ENCODE data around the gene ULBP3. TPM values are rescaled to one million over a fixed set of nuclear protein-coding genes. Genes with fewer than 3 reads are reported as not detected.
A peak's percentile ranks its signal among the peaks of the same experiment; 100 is the strongest.
"Not testable (repeated sequence)": the region's sequence is repeated elsewhere in the genome, so short reads cannot be mapped to it uniquely, and the experiment has no call there.

ULBP3 gene
- total and polyA plus RNA-seq, 2 donors (not counting 1 experiment from before 2014, with no cell fraction given) = 0.10 to 0.69 TPM

DNA sequence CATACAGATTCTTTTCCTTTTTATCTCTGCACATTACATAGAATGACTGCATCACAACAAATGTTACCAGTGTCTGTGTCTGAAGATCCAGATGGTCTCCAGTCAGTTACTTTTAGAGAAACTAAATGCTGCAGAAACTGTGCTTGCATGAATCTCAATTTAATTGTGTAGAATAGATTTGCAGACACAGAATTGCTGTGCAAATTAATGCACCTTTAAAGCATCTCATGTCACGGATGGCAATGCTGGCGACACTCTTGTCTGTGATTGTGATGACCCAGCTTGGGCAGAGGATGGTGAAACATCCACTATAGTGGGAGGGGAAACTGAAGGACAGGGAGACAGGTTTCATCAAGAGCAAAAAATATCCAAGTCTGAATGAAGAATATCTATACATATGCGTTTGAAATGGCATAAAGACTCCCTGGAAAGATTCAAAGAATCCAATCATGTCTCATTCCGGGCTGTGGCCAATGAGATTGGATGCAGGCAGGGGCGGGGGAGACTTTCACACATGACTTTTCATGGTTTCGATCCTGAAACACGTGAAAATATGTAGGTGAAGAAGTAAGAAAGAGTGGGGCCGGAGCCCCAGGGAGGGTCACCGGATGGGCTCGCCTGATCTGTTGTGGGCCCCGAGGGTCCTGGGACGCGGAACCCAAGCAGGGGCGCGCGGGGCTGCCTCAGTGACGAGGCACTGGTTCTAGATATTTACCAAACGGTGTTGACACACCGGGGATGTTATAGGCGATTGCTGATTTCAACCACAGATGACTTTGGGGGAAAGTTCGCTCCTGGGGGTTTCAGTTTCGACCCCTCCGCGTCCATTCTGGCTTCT lies 54.9 kb downstream of the ULBP3 start:
- CTCF ChIA-PET; H3K27ac ChIP-seq (ENCODE audit: low read length in 2 of 2); H3K4me2 ChIP-seq (replicated peaks; ENCODE audit: low read depth, low read length, poor library complexity, severe bottlenecking); H3K9me3 Mint-ChIP-seq (ENCODE audit: insufficient read depth); ATAC-seq (ENCODE audit: low read depth); H3K36me3 ChIP-seq (replicated peaks in 1 of 2; ENCODE audit: control extremely low read depth in 1 of 2, control insufficient read depth in 1 of 2, extremely low read depth in 1 of 2, insufficient read depth in 2 of 2, low read length in 1 of 2); DNase-seq; H2AFZ ChIP-seq (ENCODE audit: insufficient read depth, low read depth, low read length, poor library complexity, severe bottlenecking); H3K27ac Mint-ChIP-seq; H3K9ac ChIP-seq (ENCODE audit: low read length); intact Hi-C loops (cut with micrococcal nuclease); H3K9me3 ChIP-seq (ENCODE audit: control extremely low read depth in 1 of 3, control insufficient read depth in 2 of 3, insufficient read depth in 1 of 3, low read length in 2 of 3); H3K79me2 ChIP-seq (ENCODE audit: control insufficient read depth, insufficient read depth, low read length); POLR2A ChIA-PET; H3K4me3 ChIP-seq (ENCODE audit: control extremely low read depth in 1 of 5, extremely low read depth in 1 of 5, insufficient read depth in 1 of 5, low read depth in 2 of 5, low read length in 4 of 5); H4K20me1 ChIP-seq (ENCODE audit: control insufficient read depth, insufficient read depth, low read length, poor library complexity, severe bottlenecking): not testable (repeated sequence)
- Mint-ChIP-seq H3K27me3 (peaks cover 71% of the 10 kb centered on the region), H3K4me3 (peak overlapping the region; percentile 74), H3K4me1 (peaks cover 13% of the 10 kb centered on the region)
- Histone ChIP-seq H3K4me1 (ENCODE audit: control insufficient read depth in 2 of 2, insufficient read depth in 2 of 2, low read length in 2 of 2) (peaks cover 12 to 13% of the 10 kb centered on the region in 2 donors), H3K27me3 (replicated peaks in 1 of 4; ENCODE audit: control extremely low read depth in 1 of 4, control insufficient read depth in 3 of 4, insufficient read depth in 4 of 4, low read length in 3 of 4) (peaks cover 0 to 59% (median 44%) of the 10 kb centered on the region in 4 experiments)
- no CpG with 5 or more reads among the region's 24 CpGs for WGBS (ENCODE audit: insufficient coverage)

DNA sequence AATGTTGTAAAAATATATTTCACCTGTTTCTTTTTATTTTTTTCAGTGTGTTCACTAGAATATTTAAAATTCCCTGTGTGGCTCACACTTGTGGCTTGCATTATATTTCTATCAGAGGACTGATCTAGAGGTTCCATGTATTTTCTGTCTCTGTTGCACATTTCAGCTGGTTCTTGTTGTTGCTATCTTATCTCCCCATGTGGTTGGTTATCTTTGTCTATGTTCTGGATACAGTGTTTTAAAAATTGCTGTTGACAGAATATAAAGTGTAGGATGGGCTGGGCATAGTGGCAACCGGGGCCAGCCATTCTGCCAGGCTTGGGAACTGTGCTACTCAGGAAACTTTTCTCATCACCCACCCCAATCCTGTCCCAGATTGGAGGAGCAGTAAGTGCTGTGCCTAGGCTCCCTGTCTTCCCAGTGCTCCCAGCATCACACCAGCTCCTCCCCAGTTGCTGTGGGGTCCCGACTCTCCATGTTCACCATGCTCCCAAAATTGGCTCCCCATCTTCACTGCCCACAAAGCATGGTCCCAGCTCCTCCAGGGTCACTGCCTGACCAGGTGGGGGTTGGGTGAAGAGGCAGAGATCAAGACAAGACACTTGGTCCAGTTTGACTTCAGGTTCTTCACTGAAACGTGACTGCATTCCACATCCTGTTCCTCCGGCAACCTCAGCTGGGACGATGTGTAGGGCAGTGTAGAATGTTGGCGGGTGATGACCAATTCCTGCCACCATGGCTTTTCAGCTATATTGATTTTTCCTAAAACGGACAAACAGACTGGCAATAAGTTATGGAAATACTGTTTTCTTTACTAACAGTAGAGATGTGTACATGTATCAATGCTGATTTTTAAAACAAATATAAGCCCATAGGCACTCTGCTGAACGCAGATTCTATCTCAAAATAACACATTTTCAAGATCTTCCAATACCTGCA lies 55.8 kb downstream of the ULBP3 start:
- H4K20me1 ChIP-seq (ENCODE audit: control insufficient read depth, insufficient read depth, low read length, poor library complexity, severe bottlenecking); H3K9ac ChIP-seq (ENCODE audit: low read length); H3K4me3 Mint-ChIP-seq; H3K27ac ChIP-seq (ENCODE audit: low read length in 2 of 2); H3K27ac Mint-ChIP-seq; CTCF ChIA-PET; ATAC-seq (ENCODE audit: low read depth); H3K79me2 ChIP-seq (ENCODE audit: control insufficient read depth, insufficient read depth, low read length); H3K4me2 ChIP-seq (replicated peaks; ENCODE audit: low read depth, low read length, poor library complexity, severe bottlenecking); H3K36me3 ChIP-seq (replicated peaks in 1 of 2; ENCODE audit: control extremely low read depth in 1 of 2, control insufficient read depth in 1 of 2, extremely low read depth in 1 of 2, insufficient read depth in 2 of 2, low read length in 1 of 2); H3K4me3 ChIP-seq (ENCODE audit: control extremely low read depth in 1 of 5, extremely low read depth in 1 of 5, insufficient read depth in 1 of 5, low read depth in 2 of 5, low read length in 4 of 5); H2AFZ ChIP-seq (ENCODE audit: insufficient read depth, low read depth, low read length, poor library complexity, severe bottlenecking); intact Hi-C loops (cut with micrococcal nuclease); DNase-seq; H3K9me3 Mint-ChIP-seq (ENCODE audit: insufficient read depth); POLR2A ChIA-PET: not testable (repeated sequence)
- peaks cover 0 to 60% (median 48%) of the 10 kb centered on the region in 4 experiments for H3K27me3 ChIP-seq (replicated peaks in 1 of 4; ENCODE audit: control extremely low read depth in 1 of 4, control insufficient read depth in 3 of 4, insufficient read depth in 4 of 4, low read length in 3 of 4)
- peaks cover 0 to 13% (median 0%) of the 10 kb centered on the region in 3 donors for H3K9me3 ChIP-seq (ENCODE audit: control extremely low read depth in 1 of 3, control insufficient read depth in 2 of 3, insufficient read depth in 1 of 3, low read length in 2 of 3)
- peaks cover 72% of the 10 kb centered on the region for H3K27me3 Mint-ChIP-seq
- H3K4me1 Mint-ChIP-seq = peaks cover 13% of the 10 kb centered on the region
- peaks cover 13 to 16% of the 10 kb centered on the region in 2 donors for H3K4me1 ChIP-seq (ENCODE audit: control insufficient read depth in 2 of 2, insufficient read depth in 2 of 2, low read length in 2 of 2)
- WGBS (ENCODE audit: insufficient coverage) = no CpG with 5 or more reads among the region's 8 CpGs

Other genes starting within 250 kb of the ULBP3 start
- gene LRP11, start 204.8 kb downstream of the ULBP3 start, total RNA-seq = 1.00 and 1.2 TPM in 2 replicates
- 0.07 and 0.34 TPM in 2 replicates for gene LRP11, start 204.8 kb downstream of the ULBP3 start, polyA plus RNA-seq
- gene RAET1E, start 171.0 kb downstream of the ULBP3 start, total RNA-seq = not detected in 2 replicates
- gene RAET1E, start 171.0 kb downstream of the ULBP3 start, polyA plus RNA-seq = not detected in 2 replicates
- gene RAET1G, start 146.0 kb downstream of the ULBP3 start, total RNA-seq = not detected in 2 replicates
- gene RAET1G, start 146.0 kb downstream of the ULBP3 start, polyA plus RNA-seq = not detected in 2 replicates
- gene ULBP2, start 127.1 kb downstream of the ULBP3 start, total RNA-seq = not detected in 2 replicates
- 0.31 and 1.6 TPM in 2 replicates for gene ULBP2, start 127.1 kb downstream of the ULBP3 start, polyA plus RNA-seq
- gene ULBP1, start 105.2 kb downstream of the ULBP3 start, total RNA-seq = 0.12 and 0.19 TPM in 2 replicates
- gene ULBP1, start 105.2 kb downstream of the ULBP3 start, polyA plus RNA-seq = 0.04 and 0.48 TPM in 2 replicates
- not detected in 2 replicates for gene RAET1L, start 43.6 kb downstream of the ULBP3 start, total RNA-seq
- not detected in 2 replicates for gene RAET1L, start 43.6 kb downstream of the ULBP3 start, polyA plus RNA-seq
- gene PPP1R14C, start 73.9 kb upstream of the ULBP3 start, total RNA-seq = not detected in 2 replicates
- not detected in 2 replicates for gene PPP1R14C, start 73.9 kb upstream of the ULBP3 start, polyA plus RNA-seq